ENCODE data around the gene WDFY4.

Gene WDFY4

DNA sequence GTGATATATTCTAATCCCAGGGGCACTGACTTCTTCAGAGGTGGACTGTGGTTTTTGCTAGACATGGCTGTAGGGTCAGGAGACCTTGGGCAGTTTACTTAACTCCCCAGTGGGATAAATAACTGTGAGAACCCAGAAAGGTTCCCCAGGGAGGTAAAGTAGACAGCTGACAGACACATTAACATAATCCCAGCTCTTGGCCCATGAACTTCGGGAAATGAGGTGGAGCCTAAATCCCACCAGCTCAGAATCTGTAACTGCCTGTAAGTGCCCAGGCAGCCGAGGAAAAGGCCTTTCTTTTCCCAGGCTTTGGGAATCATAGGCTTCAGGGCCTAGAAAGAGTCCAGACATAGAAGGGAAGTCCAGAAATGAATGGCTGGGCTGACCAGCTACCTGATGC is 149.0 kb downstream of the WDFY4 start:
- DNase-seq: no peak

DNA sequence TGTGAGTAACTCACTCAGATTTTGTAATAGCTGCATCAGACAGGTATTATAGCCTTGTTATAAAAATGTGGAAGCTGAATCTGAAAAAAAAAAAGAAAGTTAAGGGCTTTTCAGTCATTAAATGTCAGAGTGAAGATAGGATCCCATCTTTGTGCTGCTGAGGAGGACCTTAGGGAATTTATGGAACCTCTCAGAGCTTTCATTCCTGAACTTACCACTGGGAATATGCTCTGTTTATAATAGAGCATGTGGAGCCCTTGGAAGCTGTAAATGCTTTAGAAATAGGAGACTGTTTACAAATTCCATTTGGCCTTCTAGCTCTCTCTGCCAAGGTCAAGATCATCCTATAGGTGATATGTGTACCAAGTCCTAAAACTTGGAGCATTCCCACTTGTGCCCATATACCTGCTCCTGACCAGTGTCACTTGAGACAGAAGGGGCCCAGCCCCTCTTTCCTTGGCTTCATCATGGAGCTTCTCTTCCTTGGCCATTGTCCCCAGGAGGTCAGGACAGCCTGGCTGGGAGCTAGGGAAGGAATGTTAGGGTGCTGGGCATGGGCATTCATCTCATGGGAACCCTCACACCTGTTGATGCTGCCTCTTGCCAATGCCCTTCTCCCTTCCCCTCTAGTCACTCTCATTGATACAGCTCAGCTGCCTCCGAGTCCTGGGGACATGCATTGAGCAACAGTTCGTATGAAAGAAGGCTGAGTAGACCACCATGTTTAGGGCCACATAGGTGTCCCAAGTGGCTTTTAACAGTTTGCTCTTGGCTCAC is 149.7 kb downstream of the WDFY4 start:
- DNase-seq: no peak

DNA sequence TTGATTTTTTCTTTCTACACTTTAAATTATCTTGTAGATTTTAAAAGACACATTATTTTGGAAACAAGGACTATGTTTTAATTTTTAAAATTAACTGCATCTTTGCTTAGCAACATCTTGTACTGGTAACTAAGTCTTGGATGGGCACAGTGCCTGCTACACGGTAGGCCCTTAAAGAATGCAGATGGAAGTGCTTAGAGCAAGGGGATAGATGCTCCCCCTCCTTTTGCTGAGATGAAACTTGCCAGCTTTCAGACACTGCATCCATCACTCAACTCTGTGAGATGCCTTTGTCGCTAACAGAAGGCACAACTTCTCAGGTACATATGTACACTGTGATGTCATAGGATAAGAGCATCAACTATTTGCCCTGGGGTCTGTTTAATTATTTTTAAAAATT is 151.1 kb downstream of the WDFY4 start:
- DNase-seq: no peak

DNA sequence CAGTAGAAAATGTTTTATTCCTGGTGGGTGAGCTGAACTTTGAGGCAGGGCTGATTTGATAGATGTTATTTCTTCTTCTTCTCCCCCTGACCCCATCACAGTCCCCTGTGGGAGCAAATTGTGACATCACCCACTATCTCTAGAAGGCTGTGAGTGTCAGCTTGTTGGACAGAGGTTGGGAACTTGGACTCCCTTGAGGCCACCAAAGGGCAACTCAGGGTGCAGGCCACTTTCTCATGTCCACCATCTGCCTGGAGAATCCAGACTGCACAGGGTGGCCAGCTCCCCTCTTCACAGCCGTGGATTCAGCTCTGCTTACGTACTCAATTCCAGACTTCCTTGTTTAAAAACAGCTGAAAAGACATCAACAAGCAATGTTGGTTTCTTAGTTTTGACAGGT is 151.9 kb downstream of the WDFY4 start:
- no peak for DNase-seq

DNA sequence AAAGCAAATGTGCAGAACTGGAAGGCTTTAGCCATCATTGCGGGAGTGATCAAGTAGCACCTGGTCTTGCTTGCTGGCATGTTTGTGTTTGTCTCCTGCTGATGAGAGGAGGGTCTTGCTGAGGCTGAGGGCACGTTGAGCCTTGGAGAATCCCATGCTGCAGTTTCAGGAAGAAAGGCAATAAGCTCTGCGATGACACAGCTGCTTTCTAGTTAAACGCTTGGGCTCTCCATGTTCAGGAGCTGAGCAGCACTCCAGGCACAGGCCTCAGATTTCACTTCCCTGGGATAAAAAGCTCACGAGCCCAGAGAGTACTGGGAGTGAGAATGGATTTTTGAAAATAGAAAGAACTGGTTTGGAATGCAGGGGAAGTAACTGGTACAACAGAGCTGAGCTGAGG is 154.2 kb downstream of the WDFY4 start:
- DNase-seq: no peak

DNA sequence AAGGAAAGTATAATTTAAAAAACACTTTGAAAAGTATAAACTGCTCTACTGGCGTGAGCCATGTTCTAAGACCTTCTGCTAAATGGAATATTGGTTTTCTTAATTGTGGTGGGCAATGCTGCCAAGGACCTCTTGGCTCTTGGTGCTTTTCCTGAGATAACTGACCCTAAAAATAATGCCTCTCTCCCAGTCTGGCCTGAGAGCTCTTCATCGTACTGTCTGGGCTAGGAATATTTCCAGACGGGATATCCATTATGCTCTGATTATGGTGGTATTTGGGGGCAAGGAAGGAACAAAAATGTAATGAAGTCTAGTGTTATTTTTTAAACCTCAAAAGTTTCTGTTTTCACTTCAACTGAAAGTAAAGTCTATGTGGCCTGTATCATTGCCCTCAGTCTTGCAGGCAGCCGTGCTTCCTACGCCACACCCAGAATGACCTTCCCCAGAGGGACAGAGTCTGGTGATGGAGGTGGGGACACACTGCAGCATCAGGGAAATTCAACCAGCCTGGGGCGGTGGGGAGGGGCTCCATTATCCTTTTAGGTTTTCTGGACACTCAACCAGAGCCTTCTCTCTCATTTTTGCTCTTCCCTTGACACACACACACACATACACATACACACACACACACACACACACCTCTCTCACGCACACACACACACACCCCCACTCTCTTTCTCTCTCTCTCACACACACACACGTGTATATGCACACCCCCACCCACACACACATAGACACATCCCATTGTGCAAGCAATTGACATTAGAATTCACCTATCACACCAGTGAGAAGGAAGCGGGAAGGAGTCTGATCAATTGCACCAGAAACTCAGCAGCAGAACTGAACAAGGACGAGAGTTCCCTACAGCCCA is 155.4 kb downstream of the WDFY4 start:
- no peak for DNase-seq

DNA sequence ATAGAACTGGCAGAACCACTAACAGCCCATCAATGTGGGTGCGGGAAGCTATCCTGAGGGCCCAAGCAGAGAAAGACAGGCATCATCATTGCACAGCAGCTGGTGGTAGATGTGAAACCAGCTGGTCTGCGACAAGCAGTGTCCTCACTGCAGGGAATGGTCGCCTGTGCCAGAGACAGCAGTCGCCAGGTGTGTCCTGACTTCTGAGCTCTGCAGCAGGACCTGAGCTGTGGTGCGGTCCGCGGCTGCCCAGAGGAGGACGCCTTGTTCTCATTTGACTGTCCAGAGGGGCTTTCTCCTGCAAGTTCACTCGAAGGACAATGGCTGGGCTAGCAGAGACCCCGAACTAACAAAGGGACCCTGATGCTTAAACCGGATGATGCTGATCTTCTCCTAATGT is 157.6 kb downstream of the WDFY4 start:
- no peak for DNase-seq

DNA sequence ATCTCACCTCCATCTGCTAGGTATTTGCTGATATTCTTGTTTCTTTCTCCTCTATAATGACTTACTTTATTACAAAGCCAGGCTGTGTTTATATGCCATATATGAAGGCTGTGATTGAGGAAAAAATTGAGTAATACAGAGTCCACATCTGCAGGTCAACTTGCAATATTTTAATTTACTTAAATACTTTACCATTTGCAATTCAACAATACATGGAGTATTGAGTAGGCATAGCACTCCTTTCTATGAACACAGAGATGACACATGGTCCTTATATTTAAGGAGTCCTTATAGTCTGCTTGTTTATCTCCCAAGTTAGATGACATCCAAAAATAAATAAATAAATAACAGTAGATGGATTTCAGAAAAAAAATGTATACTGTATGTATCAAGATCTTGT is 158.5 kb downstream of the WDFY4 start:
- no peak for DNase-seq

DNA sequence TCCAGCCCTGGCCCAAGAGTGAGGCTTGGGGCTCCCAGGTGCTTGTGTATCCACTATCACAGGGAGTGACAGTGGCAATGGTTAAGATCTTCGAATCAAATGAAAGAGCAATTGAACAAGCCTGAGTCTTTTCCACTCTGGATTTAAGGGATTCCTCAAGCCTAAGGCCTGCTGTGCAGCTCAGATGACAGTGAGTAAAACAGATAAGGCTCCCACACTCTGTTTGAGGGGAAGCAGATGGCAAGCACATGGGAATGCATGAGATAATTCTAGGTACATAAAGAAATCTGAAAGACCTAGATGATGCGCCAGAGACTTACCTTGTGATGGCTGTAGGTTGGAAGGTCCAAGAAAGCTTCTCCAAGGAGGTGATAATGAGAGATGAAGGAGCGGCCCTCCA is 159.9 kb downstream of the WDFY4 start:
- no peak for DNase-seq

DNA sequence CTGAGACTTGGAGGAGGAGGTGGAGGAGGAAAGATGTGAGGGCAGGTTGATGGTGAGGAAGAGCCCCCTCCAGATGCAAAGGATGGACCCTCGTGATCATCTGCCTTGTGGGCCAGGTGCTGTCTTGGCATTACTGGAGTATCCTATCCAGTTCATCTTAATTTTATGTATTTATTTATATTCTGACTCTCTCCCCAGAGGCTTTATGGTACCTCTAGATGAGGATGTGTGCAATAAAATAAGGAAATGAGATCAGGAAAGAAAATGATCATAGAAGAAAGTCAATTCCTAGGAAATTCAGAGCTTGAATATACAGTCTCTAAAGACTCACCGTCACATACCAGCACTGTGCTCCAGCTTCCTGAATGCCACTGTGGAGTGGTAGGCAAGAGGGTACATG is 160.8 kb downstream of the WDFY4 start:
- no peak for DNase-seq

DNA sequence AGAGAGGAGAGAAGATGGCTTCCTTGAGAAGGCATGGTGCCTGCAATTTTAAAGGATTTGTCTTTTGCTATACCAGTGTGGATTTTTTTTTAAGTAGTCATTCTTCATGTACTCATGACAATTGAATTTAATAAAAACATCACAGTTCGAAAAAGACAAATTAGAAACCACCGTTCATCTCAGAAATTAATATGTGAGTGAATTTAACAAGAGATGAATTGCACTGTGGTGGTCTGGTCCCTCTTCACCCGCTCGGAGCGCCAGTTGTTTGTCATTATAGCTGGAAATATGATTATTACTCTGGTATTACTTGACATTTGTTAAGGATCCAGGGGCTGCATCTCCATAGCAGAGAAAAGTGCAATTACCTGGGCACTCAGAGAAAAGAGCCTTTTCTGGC is 163.0 kb downstream of the WDFY4 start:
- no peak for DNase-seq

DNA sequence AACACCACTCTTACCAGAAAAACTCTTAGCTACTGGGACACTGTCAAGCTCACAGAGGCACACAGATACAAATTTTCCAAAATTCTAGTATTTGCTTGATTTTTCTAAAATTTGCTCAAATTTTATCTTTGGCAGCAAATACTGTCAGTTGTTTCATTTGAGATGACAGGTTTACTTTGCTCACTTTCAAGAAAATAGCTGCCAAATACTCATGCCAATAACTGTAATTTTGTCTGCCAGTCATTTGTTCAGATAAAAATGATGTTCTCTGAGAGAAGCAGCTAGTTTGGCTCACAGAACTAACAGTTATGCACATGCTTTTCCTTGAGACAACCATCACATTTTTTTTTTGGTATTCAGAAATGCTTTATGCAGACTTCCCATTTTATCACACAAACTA is 172.2 kb downstream of the WDFY4 start:
- DNase-seq: no peak

DNA sequence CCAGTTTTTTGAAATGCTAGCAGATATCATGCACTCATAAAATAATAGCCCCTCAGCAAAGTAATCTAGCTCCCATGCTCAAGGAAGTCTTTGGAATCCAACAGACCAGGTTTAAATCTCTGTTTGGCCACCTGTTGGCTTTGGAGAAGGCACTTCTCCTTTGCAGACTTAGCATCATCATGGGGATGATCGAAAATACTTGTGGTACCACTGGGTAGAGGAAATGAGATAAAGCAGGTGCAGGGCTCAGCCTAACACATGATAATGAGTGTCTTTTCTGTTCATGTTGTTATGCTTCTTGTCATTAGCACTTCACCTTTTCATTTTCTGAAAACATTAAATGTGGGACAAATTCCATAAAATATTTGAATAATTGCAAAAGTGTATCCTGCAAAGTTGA is 187.6 kb downstream of the WDFY4 start:
- no peak for DNase-seq

DNA sequence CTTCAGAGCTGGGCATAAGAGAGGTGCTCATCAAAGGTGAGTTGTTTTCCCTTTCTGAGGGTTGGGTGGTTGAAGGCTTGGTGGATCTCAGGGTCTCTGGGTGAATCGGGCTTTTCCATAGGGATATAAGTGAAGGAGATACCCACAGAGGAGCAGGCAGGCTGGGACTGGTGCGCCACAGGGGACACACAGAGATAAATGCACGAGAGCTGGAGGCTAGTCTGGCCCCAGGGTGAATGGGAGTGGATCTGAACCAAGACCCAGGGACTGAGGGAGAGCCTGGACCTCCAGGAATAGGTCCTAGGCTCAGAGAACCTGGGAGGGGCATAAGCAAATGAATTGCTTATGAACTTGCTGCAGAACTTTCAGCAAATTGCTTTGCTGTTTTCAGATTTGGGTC is 193.4 kb downstream of the WDFY4 start:
- DNase-seq: no peak

DNA sequence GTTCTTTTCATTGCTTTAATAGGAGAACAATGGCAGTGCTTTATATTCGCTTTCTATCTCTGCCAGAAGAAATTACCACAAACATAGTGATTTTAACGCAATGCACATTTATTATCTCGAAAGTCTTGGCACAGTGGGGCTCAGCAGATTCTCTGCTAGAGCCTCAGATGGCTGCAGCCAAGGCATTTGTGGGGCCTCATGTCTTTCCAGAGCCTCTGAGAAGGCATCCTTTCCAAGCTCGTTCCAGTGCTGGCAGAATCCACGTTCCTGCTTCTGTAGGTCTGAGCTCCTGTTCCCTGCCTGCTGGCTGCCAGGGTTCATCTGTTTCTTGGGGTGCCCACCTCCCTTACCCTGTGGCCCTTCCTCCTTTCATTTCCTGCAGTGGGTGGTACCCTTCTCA is 194.8 kb downstream of the WDFY4 start:
- DNase-seq: no peak

DNA sequence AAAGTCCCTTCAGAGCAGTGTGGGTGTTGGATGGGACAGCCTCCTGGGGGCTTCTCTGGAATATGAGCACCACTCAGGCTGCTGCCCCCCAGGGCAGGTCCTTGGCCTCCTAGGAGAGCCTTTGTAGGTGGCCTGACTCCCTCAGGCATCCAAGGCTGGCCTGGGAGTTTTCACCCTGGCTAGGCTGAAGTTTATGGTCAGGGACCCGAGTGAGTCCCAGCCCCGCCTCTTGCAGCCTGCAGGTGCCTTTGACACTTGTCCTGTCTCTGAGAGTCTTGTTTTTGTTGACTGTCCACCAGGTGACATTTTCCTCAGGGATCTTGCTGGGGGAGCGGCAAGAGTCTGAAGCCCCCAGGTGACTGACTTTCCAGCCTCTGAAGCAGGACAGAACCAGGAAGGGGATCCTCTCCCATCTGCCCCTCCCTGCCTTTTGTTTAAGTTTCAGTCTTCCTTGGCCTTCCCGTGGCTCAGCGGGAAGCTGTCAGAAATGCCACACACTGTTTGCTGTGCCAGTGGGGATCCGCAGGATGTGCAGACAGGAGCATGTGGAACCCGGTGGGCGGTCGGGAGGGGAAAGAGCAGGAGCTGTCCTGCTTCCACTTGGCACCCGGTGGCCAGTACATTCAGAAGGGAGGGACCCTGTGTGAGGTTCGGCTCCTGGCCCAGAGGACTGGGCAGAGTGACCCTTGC is 195.5 kb downstream of the WDFY4 start:
- DNase-seq: no peak

DNA sequence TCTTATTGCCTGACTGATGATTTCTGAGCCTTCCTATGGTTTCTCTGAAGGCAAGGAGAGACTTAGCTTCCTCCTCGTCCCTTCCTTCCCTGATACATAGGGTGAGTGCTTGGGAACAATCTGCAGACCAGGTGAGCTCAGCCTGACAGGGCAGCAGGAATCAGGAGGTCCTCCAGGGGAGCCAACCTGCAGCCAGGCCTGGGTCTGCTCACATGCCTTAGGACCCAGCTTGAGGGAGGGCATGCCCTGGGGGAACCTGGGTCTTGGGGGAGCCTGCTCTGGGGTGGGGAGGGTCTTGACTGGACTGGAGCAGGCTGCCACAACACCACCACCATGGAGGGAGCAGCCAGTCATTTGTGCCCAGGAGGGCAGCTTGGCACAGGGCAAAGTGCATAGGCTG is 197.3 kb downstream of the WDFY4 start:
- DNase-seq: no peak

DNA sequence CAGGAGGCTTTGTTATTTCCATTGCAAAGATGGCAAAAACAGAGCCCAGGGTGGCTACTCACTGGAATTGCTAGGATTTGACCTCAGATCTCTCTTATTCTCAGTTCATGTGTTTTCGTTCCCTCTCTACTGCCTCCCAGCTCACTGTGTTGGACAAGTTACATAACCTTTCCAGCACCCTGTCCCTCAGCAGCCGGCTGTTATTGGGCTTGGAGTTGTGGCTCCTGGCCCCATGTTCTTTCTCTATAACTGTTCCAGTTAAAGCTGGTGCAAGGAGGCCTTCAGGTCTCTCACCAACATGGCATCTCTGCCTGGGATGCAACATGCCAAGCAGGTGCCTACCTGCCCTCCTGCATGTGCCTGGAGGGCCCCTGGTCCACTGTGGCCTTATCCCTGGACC is 198.2 kb downstream of the WDFY4 start:
- DNase-seq: no peak

DNA sequence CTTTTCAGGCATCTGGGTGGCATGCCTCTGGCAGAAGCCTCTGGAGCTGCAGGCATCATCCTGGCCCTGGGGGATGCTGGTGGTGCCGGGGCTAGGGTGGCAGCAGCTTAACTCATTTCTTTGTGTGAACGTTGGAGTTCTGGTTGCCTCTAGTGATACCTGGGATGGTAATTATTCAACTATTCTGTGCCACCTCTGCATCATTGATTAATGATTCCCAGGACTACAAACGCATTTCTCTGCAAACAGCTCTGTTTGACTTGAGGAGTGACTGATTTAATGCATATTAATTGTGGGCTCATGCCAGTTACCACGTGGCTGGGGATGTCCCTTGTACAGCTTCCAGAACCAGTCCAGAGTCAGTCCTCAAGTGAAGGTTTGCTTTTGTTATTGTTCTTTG is 199.0 kb downstream of the WDFY4 start:
- no peak for DNase-seq

DNA sequence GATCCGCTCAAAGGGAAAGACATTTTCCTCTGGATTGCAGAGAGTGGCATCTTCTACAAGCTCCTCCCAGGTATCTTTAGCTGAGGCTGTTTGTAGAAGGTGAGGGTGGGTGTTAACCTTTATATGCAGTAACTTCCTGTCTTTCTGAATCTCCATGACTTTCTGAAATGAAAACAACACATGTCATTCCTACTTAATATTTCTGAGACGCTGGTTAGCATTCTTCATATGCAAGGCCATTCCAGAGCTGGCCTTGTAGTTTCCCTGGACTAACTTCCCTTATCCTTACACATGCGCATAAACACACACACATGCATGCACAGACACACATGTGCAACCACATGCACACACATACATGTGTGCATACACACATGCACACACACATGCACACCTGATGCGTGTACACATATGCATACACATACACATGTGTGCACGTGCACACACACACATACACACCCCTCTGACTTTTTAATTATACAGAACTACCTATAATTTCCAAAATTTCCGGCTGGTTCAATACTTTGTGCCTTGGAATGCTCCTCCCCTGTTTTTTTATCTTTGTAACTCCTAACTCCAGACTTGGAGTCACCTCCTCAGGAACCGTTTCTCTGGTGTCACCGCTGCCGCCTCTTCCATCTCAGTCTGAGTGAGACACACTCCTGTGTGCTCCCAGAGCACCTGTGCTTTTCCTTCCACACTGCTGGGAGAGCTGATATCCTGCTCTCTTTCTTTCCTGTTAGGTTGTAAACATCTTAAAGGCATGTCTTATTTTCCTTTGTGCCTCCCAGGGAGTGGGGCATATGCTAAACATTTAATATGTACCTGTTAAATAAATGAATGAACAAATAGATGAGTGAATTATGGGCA is 199.7 kb downstream of the WDFY4 start:
- DNase-seq: no peak

DNA sequence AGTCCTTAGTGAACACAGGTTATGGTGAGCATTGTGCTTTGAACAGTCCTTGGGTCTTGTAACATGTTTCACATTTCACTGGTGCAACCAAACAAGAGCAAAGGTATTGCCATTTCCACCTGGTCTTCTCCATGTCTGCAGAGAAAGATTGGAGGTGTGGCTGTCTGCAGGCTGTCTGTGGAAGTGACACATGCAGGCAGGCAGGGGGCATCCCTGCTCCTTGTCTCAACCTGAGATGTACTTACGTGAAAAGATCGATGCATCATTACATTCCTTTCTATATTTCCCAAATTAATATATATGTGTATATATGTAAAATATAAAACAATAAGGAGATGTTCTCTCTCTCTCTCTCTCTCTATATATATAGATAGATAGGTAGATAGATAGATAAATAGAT is 200.7 kb downstream of the WDFY4 start:
- no peak for DNase-seq

DNA sequence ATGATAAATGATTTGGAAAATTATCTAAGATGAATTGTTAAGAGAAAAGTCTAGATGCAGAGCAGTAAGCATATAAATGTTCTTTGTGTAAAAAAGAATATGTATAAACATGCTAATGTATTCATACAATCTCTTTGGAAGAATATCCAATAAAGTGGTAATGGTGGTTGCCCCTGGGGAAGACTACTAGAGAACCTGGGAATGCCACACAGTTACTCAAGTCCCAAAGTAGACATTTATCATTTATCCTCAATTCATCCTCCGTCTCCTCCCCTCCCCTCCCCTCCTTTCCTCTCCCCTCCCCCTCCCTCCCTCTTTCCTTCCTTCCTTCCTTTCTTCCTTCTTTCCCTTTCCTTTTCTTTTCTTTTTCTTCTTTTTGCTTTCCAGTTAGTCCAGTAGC is 203.3 kb downstream of the WDFY4 start:
- no peak for DNase-seq
